BJ (cell line): ENCODE data around the gene EPAS1. TPM values are rescaled to one million over a fixed set of nuclear protein-coding genes. Genes with fewer than 3 reads are reported as not detected.

Experiments
- CTCF ChIA-PET: fragments of 350-600 bp; formaldehyde crosslinking; extraction: SDS; loops from one replicate; lab custom pipeline; 2021; ENCODE audit warnings: antibody characterized with exemption, inconsistent platforms; lab: Yijun Ruan, JAX
- POLR2A ChIA-PET: fragments of 300-600 bp; sonication (Branson Sonifier 250); formaldehyde crosslinking; extraction: SDS; loops from one replicate; lab custom pipeline; 2021; ENCODE audit warnings: antibody characterized with exemption; lab: Charles Lee
- DNase-seq: peaks from one replicate; pipeline ENCODE4 v3.0.0-alpha.2; 2011; ENCODE audit warnings: low read depth
- H3K27me3 ChIP-seq: 2 replicates; pipeline ENCODE4 v1.6.0; 2011; ENCODE audit warnings: low read length; ENCODE audit not compliant: control insufficient read depth, insufficient read depth
- H3K36me3 ChIP-seq: 2 replicates; pipeline ENCODE4 v1.5.1; 2011; ENCODE audit warnings: low read length; ENCODE audit not compliant: control insufficient read depth, insufficient read depth
- H3K4me3 ChIP-seq: 2 replicates; pipeline ENCODE4 v1.5.1; 2011; ENCODE audit warnings: low read depth, mild to moderate bottlenecking, control low read depth, low read length
- CTCF ChIP-seq: IDR thresholded peaks from 2 replicates; pipeline ENCODE4 v1.5.1; 2011; ENCODE audit warnings: low read depth, mild to moderate bottlenecking, control low read depth, inconsistent platforms, low read length, moderate library complexity; ENCODE audit not compliant: insufficient read depth
- polyA plus RNA-seq: library from polyadenylated mRNA; depleted of rRNA; stranded (reverse); fragments of >200 nt; gene quantifications from 2 replicates; pipeline ENCODE4 v1.2.3, GENCODE V29; 2011

Gene EPAS1
- polyA plus RNA-seq, 1 experiment, result 531 TPM

DNA sequence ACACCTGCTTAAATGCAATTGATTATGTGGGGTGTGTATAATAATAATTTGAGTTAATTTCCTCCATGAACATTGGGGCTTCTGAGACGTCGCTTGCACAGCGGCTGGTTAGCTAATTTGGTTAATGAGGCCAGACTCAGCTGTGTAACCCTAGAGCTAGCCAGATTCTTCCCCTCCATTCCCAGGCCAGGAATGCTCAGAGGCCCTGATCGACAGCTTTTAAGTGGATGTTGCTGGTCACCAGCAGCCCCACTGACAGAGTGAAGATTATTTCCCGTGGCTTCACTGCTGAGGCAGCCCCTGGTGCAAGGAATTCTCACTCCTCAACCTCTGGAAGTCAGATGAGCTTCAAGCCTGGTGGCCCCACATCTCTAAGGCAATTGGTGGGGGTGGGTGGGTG, 12.4 kb upstream of the EPAS1 start:
- DNase-seq, result no peak
- no peak overlapping the region for H3K4me3 ChIP-seq
- CTCF ChIA-PET, result interaction anchor here (1.1 to 2.4 kb wide), 3 partner anchors 10 to 222 kb away, joined by 3 to 10 read pairs (median 5); no protein-coding TSS in a partner anchor
- TF ChIP-seq CTCF, result no peak
- H3K36me3 ChIP-seq, result no peaks in the 10 kb centered on the region
- H3K27me3 ChIP-seq, result peaks cover 2% of the 10 kb centered on the region; the same call in 1 of the 2 replicates
- POLR2A ChIA-PET, result no interaction called here

DNA sequence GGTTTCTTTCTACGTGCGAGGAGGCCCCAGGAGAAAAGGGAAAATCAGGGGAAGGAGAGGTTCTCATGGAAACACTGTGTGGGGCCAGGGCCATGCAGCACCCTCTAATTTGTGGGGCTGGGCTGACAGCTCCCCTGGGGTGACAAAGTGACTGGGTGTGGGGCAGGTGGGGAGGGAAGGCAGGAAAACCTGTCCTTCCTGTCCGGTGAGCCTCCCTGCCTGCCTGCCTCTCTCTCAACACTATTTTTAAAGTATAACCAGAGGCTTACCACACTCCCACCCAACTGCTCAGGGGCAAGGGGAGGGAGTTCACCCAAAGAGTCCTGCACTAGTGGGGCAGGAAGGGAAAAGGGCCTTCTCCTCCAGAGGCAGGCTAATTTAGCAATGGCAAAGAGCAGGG, 10.5 kb upstream of the EPAS1 start:
- CTCF ChIA-PET, result interaction anchor here (1.0 to 2.4 kb wide), 2 partner anchors 8 to 17 kb away, joined by 4 to 10 read pairs; no protein-coding TSS in a partner anchor
- POLR2A ChIA-PET, result no interaction called here
- H3K4me3 ChIP-seq, result no peak overlapping the region
- H3K27me3 ChIP-seq, result peaks cover 2% of the 10 kb centered on the region; the same call in 1 of the 2 replicates
- DNase-seq, result no peak
- no peak for TF ChIP-seq CTCF
- H3K36me3 ChIP-seq, result no peaks in the 10 kb centered on the region

DNA sequence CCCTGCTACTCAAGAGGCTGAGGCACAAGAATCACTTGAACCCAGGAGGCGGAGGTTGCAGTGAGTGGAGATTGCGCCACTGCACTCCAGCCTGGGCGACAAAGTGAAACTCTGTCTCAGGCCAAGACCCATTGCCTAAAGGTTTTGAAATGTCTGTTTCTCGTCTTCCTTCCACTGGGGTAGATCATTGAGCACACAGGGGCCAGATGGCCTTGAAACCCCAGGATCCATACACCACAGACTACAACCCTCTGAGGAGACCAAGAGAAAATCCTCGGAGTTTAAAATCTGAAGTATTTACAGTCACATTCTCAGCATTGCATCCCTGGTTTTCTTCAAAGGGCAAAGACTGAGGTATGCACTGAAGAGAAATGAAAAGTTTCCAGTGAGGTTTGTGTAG, 7.1 kb upstream of the EPAS1 start:
- peaks cover 2% of the 10 kb centered on the region; the same call in 1 of the 2 replicates for H3K27me3 ChIP-seq
- no peak for DNase-seq
- TF ChIP-seq CTCF, result no peak
- no peaks in the 10 kb centered on the region for H3K36me3 ChIP-seq
- ChIA-PET CTCF (interaction anchor here (0.6 to 1.4 kb wide), 5 partner anchors 9 to 227 kb away, joined by 3 to 4 read pairs (median 3); no protein-coding TSS in a partner anchor), POLR2A (no interaction called here)
- H3K4me3 ChIP-seq, result no peak overlapping the region

GRCh38 chr2:46293466-46293865, 3.7 kb upstream of the EPAS1 start:
- Histone ChIP-seq H3K27me3 (no peaks in the 10 kb centered on the region), H3K4me3 (no peak overlapping the region), H3K36me3 (no peaks in the 10 kb centered on the region)
- DNase-seq, result no peak
- TF ChIP-seq CTCF, result no peak
- CTCF ChIA-PET, result interaction anchor here (0.8 to 2.5 kb wide), 13 partner anchors 8 to 283 kb away, joined by 3 to 12 read pairs (median 6); no protein-coding TSS in a partner anchor
- POLR2A ChIA-PET, result no interaction called here

GRCh38 chr2:46294176-46294836, 2.9 kb upstream of the EPAS1 start:
- Histone ChIP-seq H3K36me3 (no peaks in the 10 kb centered on the region), H3K27me3 (no peaks in the 10 kb centered on the region), H3K4me3 (no peak overlapping the region)
- DNase-seq, result no peak
- peak; percentile 48 for TF ChIP-seq CTCF
- POLR2A ChIA-PET, result no interaction called here
- CTCF ChIA-PET, result interaction anchor here (0.6 to 2.5 kb wide), 21 partner anchors 9 to 650 kb away, joined by 3 to 12 read pairs (median 4); no protein-coding TSS in a partner anchor
